Stimulated activated CD4-positive, alpha-beta T cell treated with anti-CD3 and anti-CD28 coated beads, Interleukin-15, amount 100 ng/mL, for 24 hours (primary cell): Measurements from ENCODE around the gene FAM193A.
"Not testable (repeated sequence)": the region's sequence is repeated elsewhere in the genome, so short reads cannot be mapped to it uniquely, and the experiment has no call there.

Experiments used
- DNase-seq: peaks from one replicate; pipeline ENCODE4 v3.0.0-alpha.2; 2020

FAM193A gene

GRCh38 chr4:2576290-2576689, 39.8 kb downstream of the FAM193A start:
- no peak for DNase-seq

DNA sequence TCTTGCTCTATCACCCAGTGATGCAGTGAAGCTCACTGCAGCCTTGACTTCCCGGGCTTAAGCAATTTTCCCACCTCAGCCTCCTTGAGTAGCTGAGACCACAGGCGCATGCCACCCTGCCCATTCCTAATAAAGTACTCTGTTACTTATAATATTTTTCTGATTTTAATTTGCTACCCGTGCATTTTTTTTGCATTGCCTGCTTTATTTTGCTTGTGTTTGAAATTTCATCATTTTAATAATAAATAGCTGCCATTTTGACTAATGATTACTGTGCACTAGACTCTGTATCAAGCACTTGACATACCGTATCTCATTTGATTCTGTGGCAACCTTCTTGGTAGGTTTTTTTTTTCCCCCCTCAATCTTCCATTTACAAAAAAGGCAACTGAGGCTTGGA, 41.7 kb downstream of the FAM193A start:
- DNase-seq = no peak

DNA sequence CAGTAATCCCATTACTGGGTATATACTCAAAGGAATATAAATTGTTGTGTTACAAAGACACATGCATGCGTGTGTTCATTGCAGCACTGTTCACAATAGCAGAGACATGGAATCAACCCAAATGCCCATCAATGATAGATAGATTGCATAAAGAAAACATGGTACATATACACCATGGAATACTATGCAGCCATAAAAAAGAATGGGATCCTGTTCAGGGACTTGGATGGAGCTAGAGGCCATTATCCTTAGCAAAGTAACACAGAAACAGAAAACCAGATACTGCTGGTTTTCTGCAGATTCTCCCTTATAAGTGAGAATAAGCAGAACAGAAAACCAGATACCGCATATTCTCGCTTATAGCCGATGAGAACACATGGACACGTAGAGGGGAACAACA, 43.5 kb downstream of the FAM193A start:
- DNase-seq = no peak

GRCh38 chr4:2583092-2583491, 46.6 kb downstream of the FAM193A start:
- no peak for DNase-seq

GRCh38 chr4:2583517-2583916, 47.1 kb downstream of the FAM193A start:
- DNase-seq = no peak

DNA sequence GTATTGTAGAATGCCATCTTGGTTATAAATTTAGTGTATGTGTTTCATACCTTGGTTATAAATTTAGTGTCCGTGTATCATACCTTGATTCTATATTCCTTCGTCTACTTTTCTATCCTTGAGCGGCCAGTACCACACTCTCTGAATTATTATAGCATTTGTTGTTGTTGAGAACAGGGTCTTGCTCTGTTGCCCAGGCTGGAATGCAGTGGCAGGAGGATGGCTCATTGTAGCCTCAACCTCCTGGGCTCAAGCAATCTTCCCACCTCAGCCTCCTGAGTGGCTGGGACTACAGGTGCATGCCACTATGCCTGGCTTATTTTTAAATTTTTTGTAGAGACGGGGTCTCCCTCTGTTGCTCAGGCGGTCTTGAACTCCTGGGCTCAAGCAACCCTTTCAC, 50.1 kb downstream of the FAM193A start:
- DNase-seq = no peak

DNA sequence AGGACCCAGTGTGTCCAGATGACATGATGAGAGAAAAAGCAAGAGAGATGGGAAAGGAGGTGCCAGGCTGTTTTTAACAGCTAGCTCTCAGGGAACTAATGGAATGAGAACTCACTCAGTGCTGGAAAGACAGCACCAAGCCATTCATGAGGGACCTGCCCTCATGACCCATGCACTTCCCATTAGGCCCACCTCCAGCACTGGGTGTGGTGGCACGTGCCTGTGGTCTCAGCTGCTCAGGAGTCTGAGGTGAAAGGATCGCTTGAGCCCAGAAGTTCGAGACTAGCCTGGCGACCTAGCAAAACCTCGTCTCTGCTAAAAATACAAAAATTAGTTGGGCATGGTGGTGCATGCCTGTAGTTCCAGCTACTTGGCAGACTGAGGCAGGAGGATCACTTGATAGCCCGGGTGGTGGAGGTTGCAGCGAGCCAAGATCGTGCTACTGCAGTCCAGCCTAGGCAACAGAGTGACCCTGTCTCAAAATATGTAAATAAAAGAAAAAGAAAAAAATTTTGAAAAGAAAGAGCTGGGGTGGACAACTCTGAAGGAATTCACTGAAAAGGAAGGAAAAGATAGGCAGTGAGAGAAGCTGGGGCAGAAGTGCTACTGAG, 50.9 kb downstream of the FAM193A start:
- DNase-seq = no peak

DNA sequence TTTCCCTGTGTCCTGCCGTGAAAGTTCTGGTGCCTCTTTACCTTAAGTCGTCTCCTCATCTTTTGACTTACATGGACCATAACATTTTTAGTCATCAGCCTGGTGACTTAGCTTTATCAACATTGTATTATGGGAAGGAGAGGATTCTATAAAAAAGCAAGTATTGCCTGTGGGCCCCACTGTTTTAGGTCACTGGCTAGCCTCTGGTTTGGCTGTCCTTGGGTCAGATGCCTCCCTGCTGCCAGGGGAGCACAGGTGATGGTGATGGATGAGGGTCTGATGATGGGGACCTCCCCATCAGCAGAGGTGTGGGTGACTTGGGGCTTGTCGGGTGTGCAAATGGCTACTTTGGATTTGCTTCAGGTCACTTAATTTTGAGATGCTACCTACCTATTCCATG, 51.8 kb downstream of the FAM193A start:
- DNase-seq = no peak

DNA sequence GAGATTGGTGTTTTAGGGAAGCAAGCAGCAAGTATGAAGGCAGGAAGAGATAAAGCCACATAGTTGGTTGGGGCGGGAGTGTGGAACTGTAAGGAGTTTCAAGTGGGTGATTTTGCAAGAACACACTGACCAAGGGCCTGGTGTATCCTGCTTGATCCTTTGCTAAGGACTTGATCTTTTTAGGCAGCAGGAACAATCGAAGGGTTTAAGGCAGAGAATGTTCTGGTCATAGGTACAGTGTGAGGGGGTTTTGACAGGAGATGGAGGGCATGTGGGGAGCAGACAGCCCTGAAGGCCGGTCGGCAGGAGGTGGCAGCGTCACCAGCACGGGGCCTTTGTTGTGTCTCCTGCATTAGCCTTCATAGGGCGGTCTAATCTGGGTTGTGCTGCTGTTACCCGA, 54.7 kb downstream of the FAM193A start:
- DNase-seq = no peak

- not testable (repeated sequence) for DNase-seq
These were observed 55.6 kb downstream of the FAM193A start for GRCh38 chr4:2592014-2592413.

- no peak for DNase-seq
These were observed 56.1 kb downstream of the FAM193A start for GRCh38 chr4:2592572-2592971.

- no peak for DNase-seq
These were observed 56.6 kb downstream of the FAM193A start for GRCh38 chr4:2593003-2593402.

GRCh38 chr4:2595436-2595835, 59.0 kb downstream of the FAM193A start:
- no peak for DNase-seq

DNA sequence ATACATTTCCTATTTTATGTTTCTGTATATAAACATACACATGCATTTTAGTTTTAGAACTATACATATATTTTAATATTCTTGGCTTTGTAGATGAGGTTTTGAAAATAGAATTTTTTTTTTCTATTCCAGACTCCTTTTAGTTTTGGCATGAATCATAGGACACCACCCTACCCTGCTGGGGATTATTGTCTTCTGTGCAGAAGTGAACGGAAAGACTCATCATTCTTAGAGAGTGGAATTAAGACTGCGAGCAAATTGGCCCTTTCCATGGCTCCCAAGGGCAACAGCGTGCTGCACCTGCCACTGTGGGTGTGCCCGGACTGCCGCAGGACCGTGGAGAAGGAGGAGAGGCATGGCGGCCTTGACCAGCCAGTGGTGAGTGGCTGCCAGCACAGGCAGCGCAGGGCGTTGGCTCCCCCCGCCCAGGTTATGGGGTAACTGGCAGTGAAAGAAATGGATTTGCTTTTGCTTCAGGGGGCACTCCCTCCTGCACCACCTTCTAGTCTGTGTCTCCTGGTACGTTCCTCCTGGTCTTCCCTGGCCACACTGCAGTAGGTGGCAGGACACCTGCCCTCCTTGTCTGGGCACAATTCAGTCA, 59.6 kb downstream of the FAM193A start:
- DNase-seq = no peak

GRCh38 chr4:2596611-2597010, 60.2 kb downstream of the FAM193A start:
- no peak for DNase-seq

GRCh38 chr4:2598511-2599303, 62.3 kb downstream of the FAM193A start:
- no peak for DNase-seq

DNA sequence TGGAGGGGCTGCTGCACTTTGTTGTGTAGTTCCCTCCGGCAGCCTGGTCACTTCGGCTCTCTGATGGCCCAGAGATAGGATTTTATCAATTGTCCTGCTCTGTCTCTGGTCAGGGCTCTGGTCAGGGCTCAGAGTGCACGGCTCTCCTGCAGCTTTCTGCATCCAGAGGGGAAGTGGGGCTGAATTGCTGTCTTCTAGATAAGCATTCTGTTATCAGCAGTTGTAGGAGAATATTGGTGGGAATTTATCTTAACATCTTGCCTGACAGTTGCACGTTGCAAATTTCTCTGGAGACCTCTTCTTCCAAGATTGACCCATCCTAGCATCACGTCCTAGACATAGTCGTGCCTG, 62.8 kb downstream of the FAM193A start:
- no peak for DNase-seq

DNA sequence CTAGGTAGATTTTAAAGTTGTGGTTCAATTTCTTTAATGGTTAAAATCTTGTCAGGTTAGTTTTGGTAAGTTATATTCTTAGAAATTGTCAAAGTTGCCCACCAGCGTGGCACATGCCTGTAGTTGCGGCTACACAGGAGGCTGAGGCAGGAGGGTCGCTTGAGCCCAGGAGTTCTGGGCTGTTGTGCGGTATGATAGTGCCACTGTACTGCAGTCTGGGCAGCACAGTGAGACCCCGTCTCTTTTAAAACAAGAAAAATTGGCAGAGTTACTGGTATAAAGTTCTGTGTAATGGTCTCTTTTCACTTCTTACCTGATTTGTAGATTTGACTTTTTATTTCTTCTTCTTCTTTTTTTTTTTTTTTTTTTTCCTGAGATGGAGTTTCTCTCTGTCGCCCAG, 64.4 kb downstream of the FAM193A start:
- DNase-seq = no peak

DNA sequence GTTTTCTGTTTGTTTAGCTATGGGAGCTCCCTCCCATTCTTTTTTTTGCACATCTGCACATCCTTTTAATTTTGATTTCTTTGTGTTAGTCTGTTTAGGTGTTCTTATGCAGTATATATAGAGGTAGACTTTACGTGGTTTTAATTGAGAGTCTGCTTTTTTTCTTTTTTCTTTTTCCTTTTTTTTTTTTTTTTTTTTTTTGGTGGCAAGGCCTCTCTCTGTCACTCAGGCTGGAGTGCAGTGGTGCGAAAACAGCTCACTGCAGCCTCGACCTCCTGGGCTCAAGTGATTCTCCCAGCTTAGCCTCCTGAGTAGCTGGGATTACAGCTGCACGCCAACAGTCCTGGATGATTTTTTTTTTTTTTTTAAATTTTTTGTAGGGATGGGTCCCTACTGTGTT, 68.2 kb downstream of the FAM193A start:
- DNase-seq = no peak

DNA sequence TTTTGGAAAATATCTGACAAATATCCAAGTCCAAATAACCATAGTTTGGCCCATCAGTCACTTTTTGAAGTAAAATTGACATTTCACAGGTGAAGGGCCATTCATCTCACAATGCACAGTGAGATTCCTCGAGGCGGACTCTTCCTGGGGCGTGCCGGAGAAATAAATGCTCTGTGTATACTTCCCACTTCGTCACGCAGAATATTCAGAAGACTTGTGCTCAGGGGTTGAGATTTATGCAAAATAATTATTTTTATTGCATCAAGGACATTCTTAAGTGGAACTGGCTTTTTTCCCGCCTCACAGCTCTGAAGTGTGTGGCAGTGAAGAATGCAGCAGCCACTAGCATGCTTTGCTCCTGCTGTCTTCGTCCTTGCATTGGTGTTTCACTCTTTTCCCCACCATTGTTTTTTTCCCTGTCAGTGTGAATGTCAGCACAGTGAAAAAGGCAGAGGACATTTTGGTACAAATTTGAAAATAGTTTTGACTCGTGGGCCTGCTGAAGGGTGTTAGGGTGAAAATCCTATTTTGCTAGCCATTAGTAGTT, 70.6 kb downstream of the FAM193A start:
- no peak for DNase-seq

DNA sequence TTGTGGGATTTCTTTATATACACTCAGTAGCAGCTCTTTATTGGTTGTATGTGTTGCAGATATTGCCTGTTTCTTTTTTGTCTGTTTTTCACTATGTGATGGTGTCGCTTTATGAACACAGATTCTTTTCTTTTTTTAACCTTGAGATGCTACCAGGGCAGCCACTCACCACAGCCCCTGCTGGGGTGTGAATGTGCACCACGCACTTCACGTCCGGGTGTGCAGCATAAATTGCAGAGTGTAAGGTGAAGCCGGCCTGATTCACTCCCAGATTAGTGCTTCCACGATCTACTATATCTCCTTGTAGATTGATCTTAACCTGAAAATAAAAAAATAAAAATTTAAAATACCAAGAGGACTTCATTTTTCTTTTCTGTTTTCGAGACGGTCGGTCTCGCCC, 71.4 kb downstream of the FAM193A start:
- no peak for DNase-seq

- no peak for DNase-seq
These were observed 71.8 kb downstream of the FAM193A start for GRCh38 chr4:2608291-2608690.

DNA sequence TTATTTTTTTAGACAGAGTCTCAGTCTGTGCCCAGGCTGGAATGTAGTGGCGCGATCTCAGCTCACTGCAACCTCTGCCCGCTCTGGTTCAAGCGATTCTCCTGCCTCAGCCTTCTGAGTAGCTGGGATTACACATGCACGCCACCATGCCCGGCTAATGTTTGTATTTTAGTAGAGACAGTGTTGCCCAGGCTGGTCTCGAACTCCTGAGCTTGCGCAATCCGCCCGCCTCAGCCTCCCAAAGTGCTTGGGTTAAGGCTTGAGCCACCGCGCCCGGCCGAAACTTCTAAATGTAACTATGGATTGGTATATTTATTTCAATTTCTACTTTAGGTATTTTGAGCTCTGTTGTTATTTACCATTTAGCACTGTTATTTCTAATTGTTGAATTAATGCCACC, 79.4 kb downstream of the FAM193A start:
- no peak for DNase-seq

- DNase-seq = no peak
These were observed 81.5 kb downstream of the FAM193A start for GRCh38 chr4:2617955-2618354.
